Stomach (tissue), 9 donors: Measurements from ENCODE around the gene BABAM2. TPM values are rescaled to one million over a fixed set of nuclear protein-coding genes. Genes with fewer than 3 reads are reported as not detected.
"Not testable (repeated sequence)": the region's sequence is repeated elsewhere in the genome, so short reads cannot be mapped to it uniquely, and the experiment has no call there.

Experiments
- DNase-seq, 2 donors: peaks; one replicate each; pipeline versions ENCODE4 v3.0.0 to v3.0.0-alpha.2; 2013 to 2019
- H3K27ac ChIP-seq, 5 donors: fragments of 200-600 bp in 4 of 5; sonication (generic) in 4 of 5; one replicate each; pipeline ENCODE4 v1.5.1; 2013 to 2019; ENCODE audit warnings: mild to moderate bottlenecking in 1 of 5, moderate library complexity in 1 of 5
- H3K27me3 ChIP-seq, 3 donors: fragments of 200-600 bp; sonication (generic); one replicate each; pipeline ENCODE4 v1.5.1; 2017 to 2019; ENCODE audit warnings: mixed run types in 1 of 3
- H3K36me3 ChIP-seq, 4 donors: fragments of 200-600 bp; sonication (generic); 1 replicate in 3 of 4; 2 replicates in 1 of 4; pipeline ENCODE4 v1.5.1; 2016 to 2019
- H3K4me1 ChIP-seq, 4 donors: fragments of 200-600 bp; sonication (generic); one replicate each; pipeline ENCODE4 v1.5.1; 2016 to 2019
- H3K4me3 ChIP-seq, 4 donors: fragments of 200-600 bp; sonication (generic) in 3 of 4; one replicate each; pipeline ENCODE4 v1.5.1; 2016 to 2019; ENCODE audit warnings: mild to moderate bottlenecking in 1 of 4
- H3K9me3 ChIP-seq, 4 donors: fragments of 200-600 bp; sonication (generic); one replicate each; pipeline ENCODE4 v1.5.1; 2016 to 2019
- CTCF ChIP-seq, 7 experiments: fragments of 450-650 bp in 4 of 7; fragments of 200-600 bp in 3 of 7; sonication (generic) in 3 of 7; IDR thresholded peaks; one replicate each; pipeline ENCODE4 v1.5.1; 2016 to 2019; ENCODE audit warnings: antibody characterized with exemption in 7 of 7, control low read depth in 2 of 7, mild to moderate bottlenecking in 1 of 7
- EP300 ChIP-seq: sonication (generic); formaldehyde crosslinking; IDR thresholded peaks from one replicate; pipeline ENCODE4 v1.6.1; 2017; ENCODE audit warnings: antibody characterized with exemption
- POLR2A ChIP-seq, 4 donors: fragments of 450-650 bp; IDR thresholded peaks; one replicate each; pipeline ENCODE4 v1.6.1; 2016; ENCODE audit warnings: antibody characterized with exemption in 4 of 4, control low read depth in 2 of 4, mild to moderate bottlenecking in 1 of 4, moderate library complexity in 1 of 4
- POLR2AphosphoS5 ChIP-seq, 3 donors: sonication (generic); formaldehyde crosslinking; IDR thresholded peaks; one replicate each; pipeline ENCODE4 v1.6.1; 2016; ENCODE audit warnings: antibody characterized with exemption in 3 of 3
- WGBS, 5 donors: extraction: QIAGEN DNeasy Blood & Tissue Kit in 3 of 5; methylation state at CpG; one replicate each; pipeline versions ENCODE4 v1.1.5 to v1.1.7; 2013 to 2018; 5-methylcytosine and 5-hydroxymethylcytosine counted together
- intact Hi-C: fragments of 100-400 bp; cut with DNase I; formaldehyde crosslinking; loops from one replicate; pipeline ENCODE4 v1.15.1; 2023; ENCODE audit warnings: low total_unique reads
- polyA plus RNA-seq, 3 donors: library from polyadenylated mRNA; stranded (reverse); fragments of 200-250 nt; gene quantifications; one replicate each; pipeline ENCODE4 v1.2.3, GENCODE V29; 2013
- total RNA-seq, 5 donors: library from RNA; depleted of rRNA; stranded (reverse); fragments of >200 nt; gene quantifications; one replicate each; pipeline versions ENCODE4 v1.1.0 to v1.2.3, GENCODE V29; 2014 to 2016
- donor health status: healthy with polysubstance abuse.
- donor health status: Bipolar disorder and iron deficiency.
- donor health status: healthy.

BABAM2 gene
- total and polyA plus RNA-seq, 8 donors, result 14.2 to 41.4 (median 22.8) TPM

DNA sequence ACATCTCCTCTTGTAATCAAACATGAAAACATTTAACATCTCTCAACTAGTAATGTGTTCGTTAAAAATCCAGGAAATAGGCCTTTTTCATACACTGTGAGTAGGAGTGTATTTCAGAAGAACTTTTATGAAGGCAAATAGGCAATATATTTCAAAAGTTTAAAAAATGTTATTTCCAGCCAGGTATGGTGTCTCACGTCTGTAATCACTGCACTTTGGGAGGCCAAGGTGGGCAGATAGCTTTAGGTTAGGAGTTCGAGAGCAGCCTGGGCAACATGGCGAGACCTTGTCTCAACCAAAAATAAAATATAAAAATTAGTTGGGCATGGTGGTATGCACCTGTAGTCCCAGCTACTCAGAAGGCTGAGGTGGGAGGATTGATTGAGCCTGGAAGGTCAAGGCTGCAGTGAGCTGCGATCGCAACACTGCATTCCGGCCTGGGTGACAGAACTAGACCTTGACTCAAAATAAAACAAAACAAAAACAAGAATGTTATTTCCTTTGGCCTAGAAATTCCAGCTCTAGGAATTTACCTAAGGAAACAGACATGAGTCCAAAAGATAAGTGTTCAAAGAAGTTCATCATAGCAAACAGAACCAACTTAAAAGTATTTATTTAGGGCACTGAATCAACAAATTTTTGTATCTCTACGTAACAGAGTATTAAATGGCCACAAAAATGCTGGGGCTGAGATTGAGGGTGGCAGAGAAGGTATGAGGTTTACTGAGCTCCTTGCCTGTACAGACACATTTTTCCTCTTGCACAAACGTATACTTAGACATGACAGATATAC, 15.2 kb upstream of the BABAM2 start:
- no peak for TF ChIP-seq POLR2A (IDR thresholded peaks at IDR 0.05)
- TF ChIP-seq POLR2AphosphoS5 (IDR thresholded peaks at IDR 0.05), result no peak
- no peak for TF ChIP-seq EP300
- TF ChIP-seq CTCF (IDR thresholded peaks at IDR 0.05), result no peak
- 80 to 93% (median 86%) methylated on average over 9 of the region's 9 CpGs for WGBS, 5 donors
- H3K36me3 ChIP-seq, result no peaks in the 10 kb centered on the region
- DNase-seq, result no peak
- no peaks in the 10 kb centered on the region for H3K27me3 ChIP-seq
- intact Hi-C loops, result no loop called here
- H3K27ac ChIP-seq, result no peak overlapping the region
- H3K9me3 ChIP-seq, result peaks cover 0 to 8% (median 6%) of the 10 kb centered on the region in 4 donors
- H3K4me1 ChIP-seq, result no peaks in the 10 kb centered on the region
- H3K4me3 ChIP-seq, result no peak overlapping the region

- H3K27ac ChIP-seq, result no peak overlapping the region
- no peak overlapping the region for H3K4me3 ChIP-seq
- intact Hi-C loops, result no loop called here
- TF ChIP-seq POLR2A (IDR thresholded peaks at IDR 0.05), result no peak
- TF ChIP-seq CTCF (IDR thresholded peaks at IDR 0.05), result no peak
- TF ChIP-seq POLR2AphosphoS5 (IDR thresholded peaks at IDR 0.05), result no peak
- no peak for TF ChIP-seq EP300
- no peaks in the 10 kb centered on the region for H3K27me3 ChIP-seq
- no peaks in the 10 kb centered on the region for H3K4me1 ChIP-seq
- no peak for DNase-seq
- peaks cover 0 to 8% (median 6%) of the 10 kb centered on the region in 4 donors for H3K9me3 ChIP-seq
- H3K36me3 ChIP-seq, result no peaks in the 10 kb centered on the region
- 73 to 91% (median 84%) methylated on average over 2 of the region's 2 CpGs for WGBS, 5 donors
Observed at GRCh38 chr2:27878825-27879224, 11.7 kb upstream of the BABAM2 start.

DNA sequence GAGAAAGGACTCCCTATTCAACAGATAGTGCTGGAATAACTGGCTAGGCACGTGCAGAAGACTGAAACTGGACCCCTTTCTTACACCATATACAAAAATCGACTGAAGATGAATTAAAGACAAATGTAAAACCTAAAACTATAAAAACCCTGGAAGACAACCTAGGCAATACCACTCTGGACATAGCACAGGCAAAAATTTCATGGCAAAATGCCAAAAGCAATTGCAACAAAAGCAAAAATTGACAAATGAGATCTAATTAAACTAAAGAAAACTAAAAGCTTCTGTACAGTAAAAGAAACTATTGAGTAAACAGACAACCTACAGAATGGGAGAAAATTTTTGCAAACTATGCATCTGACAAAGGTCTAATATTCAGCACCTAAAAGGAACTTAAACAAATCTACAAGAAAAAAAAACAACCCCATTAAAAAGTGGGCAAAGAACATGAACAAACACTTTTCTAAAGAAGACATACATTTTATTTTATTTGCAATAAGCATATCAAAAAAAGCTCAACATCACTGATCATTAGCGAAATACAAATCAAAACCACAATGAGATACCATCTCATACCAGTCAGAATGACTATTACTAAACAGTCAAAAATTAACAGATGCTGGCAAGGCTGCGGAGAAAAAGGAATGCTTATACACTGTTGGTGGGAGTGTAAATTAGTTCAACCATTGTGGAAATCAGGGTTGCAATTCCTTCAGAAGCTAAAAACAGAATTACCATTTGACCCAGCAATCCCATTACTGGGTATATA, 8.5 kb upstream of the BABAM2 start:
- H3K4me1 ChIP-seq, intact Hi-C loops, DNase-seq, H3K4me3 ChIP-seq, H3K27me3 ChIP-seq, H3K27ac ChIP-seq, H3K36me3 ChIP-seq, H3K9me3 ChIP-seq: not testable (repeated sequence)
- WGBS, 5 donors, result 92 to 93% (median 93%) methylated on average over 4 of the region's 4 CpGs

- H3K4me1 ChIP-seq, H3K27ac ChIP-seq, H3K9me3 ChIP-seq, DNase-seq, intact Hi-C loops, H3K4me3 ChIP-seq, H3K36me3 ChIP-seq, H3K27me3 ChIP-seq: not testable (repeated sequence)
- WGBS, 5 donors, result 90 to 97% (median 96%) methylated on average over 1 of the region's 1 CpG
Observed at GRCh38 chr2:27882584-27882922, 8.0 kb upstream of the BABAM2 start.

- Histone ChIP-seq H3K27ac (no peak overlapping the region), H3K4me1 (peaks cover 0 to 20% (median 9%) of the 10 kb centered on the region in 4 donors), H3K9me3 (no peaks in the 10 kb centered on the region), H3K4me3 (no peak overlapping the region), H3K27me3 (no peaks in the 10 kb centered on the region), H3K36me3 (no peaks in the 10 kb centered on the region)
- TF ChIP-seq POLR2AphosphoS5 (IDR thresholded peaks at IDR 0.05), result no peak
- no peak for TF ChIP-seq EP300
- TF ChIP-seq CTCF (IDR thresholded peaks at IDR 0.05), result no peak
- no peak for TF ChIP-seq POLR2A (IDR thresholded peaks at IDR 0.05)
- DNase-seq, result no peak
- intact Hi-C loops, result no loop called here
- WGBS, 5 donors, result 6 to 30% (median 9%) methylated on average over 2 of the region's 2 CpGs
Observed at GRCh38 chr2:27884601-27885000, 5.9 kb upstream of the BABAM2 start.
